CD14-positive monocyte (primary cell): ENCODE data around the gene RYR2. TPM values are rescaled to one million over a fixed set of nuclear protein-coding genes. Genes with fewer than 3 reads are reported as not detected.

Source experiments
- DNase-seq, 3 donors: peaks; one replicate each; pipeline ENCODE4 v3.0.0-alpha.2; 2011 to 2022
- H2AFZ ChIP-seq: 2 replicates; pipeline ENCODE4 v1.6.0; 2012; ENCODE audit warnings: mild to moderate bottlenecking, low read depth, low read length, inconsistent platforms; ENCODE audit not compliant: insufficient read depth, poor library complexity, severe bottlenecking
- H3K27ac ChIP-seq, 2 donors: 1 replicate in 1 of 2; 2 replicates in 1 of 2; pipeline ENCODE4 v1.5.1; 2012 to 2013; ENCODE audit warnings: low read length in 2 of 2, control low read depth in 1 of 2, inconsistent platforms in 1 of 2, low read depth in 1 of 2, mild to moderate bottlenecking in 1 of 2
- H3K27me3 ChIP-seq, 2 donors: one replicate each; pipeline versions ENCODE4 v1.6.0 to v1.6.1; 2011 to 2013; ENCODE audit warnings: low read length in 2 of 2; ENCODE audit not compliant: control insufficient read depth in 2 of 2, insufficient read depth in 2 of 2
- H3K36me3 ChIP-seq, 2 donors: replicated peaks in 1 of 2; 1 replicate in 1 of 2; 2 replicates in 1 of 2; pipeline versions ENCODE4 v1.5.1 to v1.6.1; 2012 to 2013; ENCODE audit warnings: low read length in 2 of 2, control low read depth in 1 of 2, inconsistent platforms in 1 of 2, mild to moderate bottlenecking in 1 of 2; ENCODE audit not compliant: insufficient read depth in 2 of 2, control insufficient read depth in 1 of 2
- H3K4me1 ChIP-seq, 2 donors: 1 replicate in 1 of 2; 2 replicates in 1 of 2; pipeline versions ENCODE4 v1.5.1 to v1.6.1; 2012 to 2013; ENCODE audit warnings: low read length in 2 of 2, control low read depth in 1 of 2, inconsistent platforms in 1 of 2, mild to moderate bottlenecking in 1 of 2, moderate library complexity in 1 of 2; ENCODE audit not compliant: insufficient read depth in 2 of 2, control insufficient read depth in 1 of 2
- H3K4me2 ChIP-seq: replicated peaks from 2 replicates; pipeline ENCODE3; 2012; ENCODE audit warnings: low read length, moderate library complexity, mild to moderate bottlenecking; ENCODE audit not compliant: poor library complexity, severe bottlenecking; ENCODE audit errors: extremely low read depth
- H3K4me3 ChIP-seq, 3 experiments: fragments of 200-600 bp in 1 of 3; sonication (generic) in 1 of 3; replicated peaks in 1 of 3; 1 replicate in 2 of 3; 2 replicates in 1 of 3; pipeline ENCODE4 v1.5.1; 2011 to 2013; ENCODE audit warnings: low read length in 3 of 3, mild to moderate bottlenecking in 3 of 3, control low read depth in 2 of 3, low read depth in 2 of 3, inconsistent platforms in 1 of 3, moderate library complexity in 1 of 3
- H3K79me2 ChIP-seq: 2 replicates; pipeline ENCODE4 v1.6.0; 2012; ENCODE audit warnings: mild to moderate bottlenecking, control low read depth, inconsistent platforms, low read length, moderate library complexity; ENCODE audit not compliant: insufficient read depth
- H3K9ac ChIP-seq: 2 replicates; pipeline ENCODE4 v1.6.0; 2017; ENCODE audit warnings: low read length, mild to moderate bottlenecking; ENCODE audit not compliant: insufficient read depth, poor library complexity, severe bottlenecking
- H3K9me3 ChIP-seq, 2 donors: replicated peaks in 1 of 2; 1 replicate in 1 of 2; 2 replicates in 1 of 2; pipeline versions ENCODE4 v1.5.1 to v1.6.1; 2012 to 2013; ENCODE audit warnings: low read length in 2 of 2, control low read depth in 1 of 2; ENCODE audit not compliant: control insufficient read depth in 1 of 2, insufficient read depth in 1 of 2
- H4K20me1 ChIP-seq: 2 replicates; pipeline ENCODE4 v1.6.0; 2012; ENCODE audit warnings: mild to moderate bottlenecking, low read length, control low read depth, moderate library complexity; ENCODE audit not compliant: insufficient read depth
- H3K27ac Mint-ChIP-seq, 7 donors: one replicate each; pipeline ENCODE4 v1.8.0; 2020; ENCODE audit warnings: mild to moderate bottlenecking in 7 of 7, mixed read lengths in 7 of 7, moderate library complexity in 6 of 7, inconsistent platforms in 2 of 7
- H3K27me3 Mint-ChIP-seq, 3 donors: one replicate each; pipeline ENCODE4 v1.8.0; 2021 to 2022; ENCODE audit warnings: low read depth in 3 of 3, mild to moderate bottlenecking in 3 of 3, mixed read lengths in 3 of 3, moderate library complexity in 3 of 3, inconsistent platforms in 1 of 3
- H3K36me3 Mint-ChIP-seq, 2 donors: one replicate each; pipeline ENCODE4 v1.8.0; 2020; ENCODE audit warnings: mixed read lengths in 2 of 2, inconsistent platforms in 1 of 2, mild to moderate bottlenecking in 1 of 2
- H3K4me1 Mint-ChIP-seq: one replicate; pipeline ENCODE4 v1.8.0; 2020; ENCODE audit warnings: mild to moderate bottlenecking, mixed read lengths
- H3K4me3 Mint-ChIP-seq, 2 donors: one replicate each; pipeline ENCODE4 v1.8.0; 2020; ENCODE audit warnings: mild to moderate bottlenecking in 2 of 2, mixed read lengths in 2 of 2, moderate library complexity in 1 of 2
- H3K9me3 Mint-ChIP-seq, 7 donors: one replicate each; pipeline ENCODE4 v1.8.0; 2020 to 2022; ENCODE audit warnings: mixed read lengths in 7 of 7, mild to moderate bottlenecking in 6 of 7, moderate library complexity in 6 of 7, inconsistent platforms in 2 of 7
- CTCF ChIP-seq: fragments of 200-600 bp; IDR thresholded peaks from one replicate; pipeline ENCODE4 v1.8.0; 2022; ENCODE audit warnings: antibody characterized with exemption, mild to moderate bottlenecking
- WGBS: methylation state at CpG from one replicate; pipeline ENCODE4 v1.1.5; 2013; ENCODE audit warnings: missing lambda C conversion rate; ENCODE audit not compliant: insufficient coverage; 5-methylcytosine and 5-hydroxymethylcytosine counted together
- intact Hi-C, 2 donors: fragments of 100-400 bp; cut with micrococcal nuclease; formaldehyde crosslinking; loops; one replicate each; pipeline versions ENCODE4 v1.15.0 to v1.15.1; 2023
- polyA plus RNA-seq, 3 donors: library from polyadenylated mRNA; depleted of rRNA in 1 of 3; unstranded in 2 of 3; stranded (reverse) in 1 of 3; fragments of 300-500 nt in 2 of 3; fragments of >200 nt in 1 of 3; fragmentation: Illumina TruSeq in 2 of 3; gene quantifications; 1 replicate in 2 of 3; 2 replicates in 1 of 3; pipeline ENCODE4 v1.2.3, GENCODE V29; 2012 to 2021

Gene RYR2
- polyA plus RNA-seq, 3 donors: not detected

GRCh38 chr1:237104096-237104495 is 62.1 kb downstream of the RYR2 start:
- no peak for DNase-seq
- H3K9me3 ChIP-seq: no peaks in the 10 kb centered on the region
- H3K4me3 Mint-ChIP-seq: no peak overlapping the region
- no peaks in the 10 kb centered on the region for H4K20me1 ChIP-seq
- H3K4me2 ChIP-seq: no peak overlapping the region
- H3K9ac ChIP-seq: no peak overlapping the region
- 90% methylated on average over 9 of the region's 9 CpGs for WGBS
- no peaks in the 10 kb centered on the region for H3K36me3 ChIP-seq
- H3K4me1 Mint-ChIP-seq: no peaks in the 10 kb centered on the region
- H3K27me3 ChIP-seq: no peaks in the 10 kb centered on the region
- H3K27ac ChIP-seq: no peak overlapping the region
- H2AFZ ChIP-seq: no peak overlapping the region
- no peak overlapping the region for H3K4me3 ChIP-seq
- intact Hi-C loops: no loop called here
- H3K79me2 ChIP-seq: no peaks in the 10 kb centered on the region
- H3K27ac Mint-ChIP-seq: no peak overlapping the region
- no peak for TF ChIP-seq CTCF
- H3K36me3 Mint-ChIP-seq: no peaks in the 10 kb centered on the region
- peaks cover 0 to 4% (median 2%) of the 10 kb centered on the region in 3 donors for H3K27me3 Mint-ChIP-seq
- H3K9me3 Mint-ChIP-seq: peaks cover 0 to 15% (median 2%) of the 10 kb centered on the region in 7 donors
- no peaks in the 10 kb centered on the region for H3K4me1 ChIP-seq

- Histone ChIP-seq H3K4me3 (no peak overlapping the region), H3K27ac (no peak overlapping the region), H3K4me2 (no peak overlapping the region), H3K4me1 (no peaks in the 10 kb centered on the region), H3K9ac (no peak overlapping the region), H3K9me3 (no peaks in the 10 kb centered on the region), H3K36me3 (no peaks in the 10 kb centered on the region), H3K79me2 (no peaks in the 10 kb centered on the region), H2AFZ (no peak overlapping the region), H3K27me3 (no peaks in the 10 kb centered on the region), H4K20me1 (no peaks in the 10 kb centered on the region)
- H3K36me3 Mint-ChIP-seq: no peaks in the 10 kb centered on the region
- H3K27me3 Mint-ChIP-seq: peaks cover 0 to 6% (median 2%) of the 10 kb centered on the region in 3 donors
- H3K27ac Mint-ChIP-seq: no peak overlapping the region
- 65% methylated on average over 5 of the region's 5 CpGs for WGBS
- no peak for TF ChIP-seq CTCF
- H3K4me3 Mint-ChIP-seq: no peak overlapping the region
- H3K9me3 Mint-ChIP-seq: peaks cover 0 to 11% (median 2%) of the 10 kb centered on the region in 7 donors
- intact Hi-C loops: no loop called here
- no peaks in the 10 kb centered on the region for H3K4me1 Mint-ChIP-seq
- DNase-seq: no peak
Measured at GRCh38 chr1:237105826-237106225, 63.8 kb downstream of the RYR2 start.
